8988T (cell line): ENCODE measurements around the gene TOMM7.
"Not testable (repeated sequence)": the region's sequence is repeated elsewhere in the genome, so short reads cannot be mapped to it uniquely, and the experiment has no call there.

ENCODE experiments used
- DNase-seq: peaks from one replicate; pipeline ENCODE4 v3.0.0; 2011

The TOMM7 gene

DNA sequence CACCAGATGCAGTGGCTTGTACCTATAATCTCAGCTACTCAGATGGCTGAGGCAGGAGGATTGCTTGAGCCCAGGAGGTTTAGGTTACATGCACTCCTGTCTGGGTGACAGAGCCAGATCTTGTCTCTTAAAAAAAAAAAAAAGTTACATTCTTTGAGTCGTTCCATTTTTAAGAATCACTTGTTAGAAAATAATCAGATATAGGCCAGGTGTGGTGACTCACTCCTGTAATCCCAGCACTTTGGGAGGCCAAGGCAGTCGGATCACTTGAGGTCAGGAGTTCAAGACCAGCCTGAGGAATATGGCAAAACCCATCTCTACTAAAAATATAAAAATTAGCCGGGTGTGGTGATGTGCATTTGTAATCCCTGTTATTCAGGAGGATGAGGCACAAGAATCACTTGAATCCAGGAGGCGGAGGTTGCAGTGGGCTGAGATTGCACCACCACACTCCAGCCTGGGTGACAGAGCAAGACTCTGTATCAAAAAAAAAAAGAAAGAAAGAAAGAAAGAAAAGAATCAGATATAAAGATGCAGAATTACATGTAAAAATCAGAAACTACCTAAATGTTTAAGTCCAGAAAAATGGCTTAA lies 42.8 kb downstream of the TOMM7 start:
- not testable (repeated sequence) for DNase-seq

DNA sequence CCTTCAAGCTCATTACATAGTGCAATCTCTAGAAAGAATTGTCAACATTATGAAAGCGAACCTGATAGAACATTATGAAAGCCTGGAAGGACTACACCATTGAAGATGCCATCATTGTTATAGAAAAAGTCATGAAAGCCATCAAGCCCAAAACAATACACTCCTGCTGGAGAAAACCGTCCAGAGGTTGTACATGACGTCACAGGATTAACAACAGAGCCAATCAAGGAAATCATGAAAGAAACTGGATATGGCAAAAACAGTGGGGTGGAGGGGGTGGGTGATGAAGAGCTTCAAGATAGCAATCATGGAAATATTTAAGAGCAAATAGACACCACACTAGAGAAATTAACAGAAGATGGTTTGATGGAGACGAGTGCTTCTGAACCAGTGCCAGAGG lies 45.7 kb downstream of the TOMM7 start:
- no peak for DNase-seq

GRCh38 chr7:22772885-22773284 lies 49.8 kb downstream of the TOMM7 start:
- DNase-seq = no peak

DNA sequence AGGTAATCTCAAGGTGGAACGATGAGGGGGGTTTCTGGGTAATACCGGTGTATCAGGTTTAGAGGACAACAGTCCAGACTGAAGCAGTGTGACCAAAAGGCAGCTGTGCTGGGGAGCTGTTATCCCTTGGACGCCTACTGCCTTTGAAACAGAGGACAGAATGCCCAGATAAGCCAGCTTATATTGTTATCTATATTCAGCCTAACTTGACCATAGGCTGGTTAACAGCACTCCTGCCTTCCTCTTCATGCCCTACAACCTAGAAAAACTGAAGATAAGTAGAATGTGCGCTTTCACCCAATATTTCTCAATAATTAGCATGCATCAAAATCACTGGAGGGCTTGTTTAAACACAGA lies 50.8 kb downstream of the TOMM7 start:
- no peak for DNase-seq

- DNase-seq = no peak
Observed at GRCh38 chr7:22771194-22771871, 51.3 kb downstream of the TOMM7 start.

DNA sequence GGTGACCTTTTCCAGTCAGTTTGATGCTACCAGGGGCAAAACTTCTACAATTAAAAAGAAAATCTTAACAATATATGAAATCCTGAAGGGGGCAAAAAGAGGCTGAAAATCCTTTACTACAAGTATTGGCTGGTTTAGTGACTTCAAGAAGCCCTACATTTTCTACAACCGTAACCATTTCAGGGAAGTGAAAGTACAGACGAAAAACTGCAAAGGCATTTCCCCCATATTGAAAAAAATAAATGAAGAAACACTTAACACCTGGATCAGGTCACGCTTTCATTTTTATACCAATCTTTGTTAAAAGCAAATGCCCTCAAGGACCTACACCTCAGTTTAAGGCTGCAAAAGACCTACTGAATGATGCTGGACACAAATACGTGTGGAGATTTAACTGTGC lies 57.0 kb downstream of the TOMM7 start:
- no peak for DNase-seq
